A673 (cell line): Measurements from ENCODE around the gene CACNA2D1. TPM values are rescaled to one million over a fixed set of nuclear protein-coding genes. Genes with fewer than 3 reads are reported as not detected.
"Not testable (repeated sequence)": the region's sequence is repeated elsewhere in the genome, so short reads cannot be mapped to it uniquely, and the experiment has no call there.

Source experiments
- BruUV-seq: library from RNA; stranded (reverse); fragments of 400-500 nt; replicated peaks from 2 replicates; lab custom pipeline; 2021; lab: Mats Ljungman, UMichigan
- CTCF ChIA-PET: fragments of 300-600 bp; sonication (Branson Sonifier 250); formaldehyde crosslinking; loops from one replicate; lab custom pipeline; 2022; ENCODE audit warnings: antibody characterized with exemption; lab: Charles Lee
- POLR2A ChIA-PET: fragments of 300-600 bp; sonication (Branson Sonifier 250); formaldehyde crosslinking; loops from one replicate; lab custom pipeline; 2022; ENCODE audit warnings: antibody characterized with exemption; ENCODE audit not compliant: low non-redundant PET; lab: Charles Lee
- DNase-seq: peaks from one replicate; pipeline ENCODE4 v3.0.0-alpha.2; 2015; ENCODE audit warnings: low spot score
- H3K27ac ChIP-seq: fragments of 200-600 bp; sonication (generic); 2 replicates; pipeline ENCODE4 v1.5.1; 2016; ENCODE audit warnings: mixed run types, low read depth, mild to moderate bottlenecking, mixed read lengths, antibody characterized with exemption, low read length; ENCODE audit not compliant: poor library complexity, severe bottlenecking
- H3K27me3 ChIP-seq: fragments of 200-600 bp; sonication (generic); replicated peaks from 2 replicates; pipeline ENCODE4 v1.6.1; 2017; ENCODE audit warnings: mixed run types, low read depth, mild to moderate bottlenecking, mixed read lengths, antibody characterized with exemption, low read length; ENCODE audit not compliant: insufficient read depth, poor library complexity
- H3K36me3 ChIP-seq: fragments of 200-600 bp; sonication (generic); 2 replicates; pipeline ENCODE4 v1.6.1; 2016; ENCODE audit warnings: mixed run types, mild to moderate bottlenecking, mixed read lengths, antibody characterized with exemption, low read length; ENCODE audit not compliant: insufficient read depth, poor library complexity, severe bottlenecking
- H3K4me1 ChIP-seq: fragments of 200-600 bp; sonication (generic); 2 replicates; pipeline ENCODE4 v1.6.1; 2017; ENCODE audit warnings: mixed run types, mild to moderate bottlenecking, mixed read lengths, antibody characterized with exemption, low read length; ENCODE audit not compliant: insufficient read depth, poor library complexity, severe bottlenecking
- H3K4me3 ChIP-seq: fragments of 200-600 bp; sonication (generic); 2 replicates; pipeline ENCODE4 v1.5.1; 2016; ENCODE audit warnings: low read depth, mixed run types, mild to moderate bottlenecking, mixed read lengths, low read length; ENCODE audit not compliant: poor library complexity, severe bottlenecking
- H3K9me3 ChIP-seq: fragments of 200-600 bp; sonication (generic); 2 replicates; pipeline ENCODE4 v1.6.1; 2016; ENCODE audit warnings: mixed run types, low read depth, mild to moderate bottlenecking, mixed read lengths, antibody characterized with exemption, low read length; ENCODE audit not compliant: poor library complexity, severe bottlenecking
- CTCF ChIP-seq: fragments of 300-800, 200-600 bp; sonication (generic); conservative IDR thresholded peaks from 2 replicates; pipeline ENCODE4 v1.5.1; 2017; ENCODE audit warnings: low read depth, mild to moderate bottlenecking, antibody characterized with exemption, low read length, moderate library complexity, mixed read lengths
- EZH2 ChIP-seq: fragments of 200-600 bp; sonication (generic); IDR thresholded peaks from 2 replicates; pipeline ENCODE4 v1.6.1; 2017; ENCODE audit warnings: borderline replicate concordance, low read depth, mild to moderate bottlenecking, mixed read lengths, antibody characterized with exemption, low read length; ENCODE audit not compliant: poor library complexity, severe bottlenecking
- intact Hi-C: fragments of 100-400 bp; cut with micrococcal nuclease; formaldehyde crosslinking; loops from one replicate; pipeline ENCODE4 v1.10.0; 2022; ENCODE audit not compliant: unreplicated experiment
- total RNA-seq: library from RNA; stranded (reverse); gene quantifications from 2 replicates; pipeline ENCODE4 v1.2.3, GENCODE V29; 2021

CACNA2D1 gene
- total RNA-seq, 1 experiment from 2014 or later, result 49.1 TPM

- H3K4me1 ChIP-seq, result peaks cover 89% of the 10 kb centered on the region
- H3K27me3 ChIP-seq, result no peaks in the 10 kb centered on the region
- ChIA-PET CTCF (no interaction called here), POLR2A (no interaction called here)
- no peaks in the 10 kb centered on the region for H3K36me3 ChIP-seq
- H3K9me3 ChIP-seq, result no peaks in the 10 kb centered on the region
- no TSS peak for BruUV-seq
- H3K27ac ChIP-seq, result peak overlapping the region; percentile 65
- intact Hi-C loops, result no loop called here
- no peak for TF ChIP-seq EZH2
- no peak for TF ChIP-seq CTCF
- no peak overlapping the region for H3K4me3 ChIP-seq
- DNase-seq, result no peak
Measured at GRCh38 chr7:82388138-82388537, 55.4 kb downstream of the CACNA2D1 start.

- H3K9me3 ChIP-seq, CTCF ChIA-PET, H3K27ac ChIP-seq, POLR2A ChIA-PET, BruUV-seq, H3K36me3 ChIP-seq, H3K4me3 ChIP-seq, DNase-seq, H3K27me3 ChIP-seq, intact Hi-C loops: not testable (repeated sequence)
- peaks cover 92% of the 10 kb centered on the region for H3K4me1 ChIP-seq
Measured at GRCh38 chr7:82386571-82386970, 57.0 kb downstream of the CACNA2D1 start.

DNA sequence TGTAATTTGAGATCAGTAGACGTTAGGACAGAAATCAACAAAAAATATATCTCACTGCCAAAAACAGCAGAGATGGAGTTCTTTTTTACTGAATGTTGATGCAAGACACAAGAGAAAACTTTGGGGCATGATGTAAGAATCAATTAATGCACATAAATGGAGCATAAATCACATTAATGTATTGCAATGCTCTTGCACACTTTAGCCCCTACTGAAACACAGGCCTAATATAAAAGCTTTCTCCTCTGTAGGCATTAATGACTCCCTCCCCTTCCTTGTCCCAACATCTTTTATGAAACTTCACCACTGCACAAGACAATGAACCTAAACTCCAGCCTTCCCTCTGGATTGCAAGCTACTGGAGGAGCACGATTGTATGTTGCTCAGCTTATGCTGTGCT, 58.8 kb downstream of the CACNA2D1 start:
- no peaks in the 10 kb centered on the region for H3K36me3 ChIP-seq
- TF ChIP-seq EZH2 (no peak), CTCF (no peak)
- no peak overlapping the region for H3K4me3 ChIP-seq
- peaks cover 78% of the 10 kb centered on the region for H3K4me1 ChIP-seq
- peak overlapping the region; percentile 90 for H3K27ac ChIP-seq
- CTCF ChIA-PET, result no interaction called here
- no peaks in the 10 kb centered on the region for H3K27me3 ChIP-seq
- DNase-seq, result peak; percentile 76
- H3K9me3 ChIP-seq, result no peaks in the 10 kb centered on the region
- POLR2A ChIA-PET, result interaction anchor here (0.6 kb wide), 1 partner anchor 184 kb away, joined by 3 read pairs; no protein-coding TSS in a partner anchor
- intact Hi-C loops, result no loop called here
- no TSS peak for BruUV-seq

GRCh38 chr7:82384051-82384464, 59.5 kb downstream of the CACNA2D1 start:
- Histone ChIP-seq H3K27ac (peak overlapping the region; percentile 90), H3K4me1 (peaks cover 77% of the 10 kb centered on the region), H3K4me3 (no peak overlapping the region), H3K9me3 (no peaks in the 10 kb centered on the region), H3K27me3 (no peaks in the 10 kb centered on the region), H3K36me3 (no peaks in the 10 kb centered on the region)
- DNase-seq, result no peak
- TF ChIP-seq EZH2 (no peak), CTCF (no peak)
- BruUV-seq, result no TSS peak
- intact Hi-C loops, result no loop called here
- CTCF ChIA-PET, result no interaction called here
- POLR2A ChIA-PET, result interaction anchor here (0.6 kb wide), 1 partner anchor 29 kb away, joined by 3 read pairs; no protein-coding TSS in a partner anchor
